HG03103 (cell line): Measurements from ENCODE around the gene VAPB.
"Not testable (repeated sequence)": the region's sequence is repeated elsewhere in the genome, so short reads cannot be mapped to it uniquely, and the experiment has no call there.

Experiments
- ATAC-seq: cut with Tn5 transposase; IDR thresholded peaks from one replicate; pipeline ENCODE4 v1.9.1; 2021; ENCODE audit warnings: low read depth; ENCODE audit not compliant: unreplicated experiment

The VAPB gene

GRCh38 chr20:58388882-58389323 is at the start of gene VAPB:
Gene VAPB (plus strand): TSS chr20:58389229. CDS start chr20:58389460, 231 bp downstream.
- ATAC-seq = peak; percentile 92

- no peak for ATAC-seq
These were observed 49.3 kb upstream of the VAPB start for GRCh38 chr20:58339741-58340140.

- ATAC-seq = no peak
These were observed 48.9 kb upstream of the VAPB start for GRCh38 chr20:58340151-58340550.

GRCh38 chr20:58340853-58341252 is 48.2 kb upstream of the VAPB start:
- no peak for ATAC-seq

GRCh38 chr20:58342104-58342945 is 46.7 kb upstream of the VAPB start:
- ATAC-seq = no peak

GRCh38 chr20:58344741-58345140 is 44.3 kb upstream of the VAPB start:
- no peak for ATAC-seq

GRCh38 chr20:58349570-58349969 is 39.5 kb upstream of the VAPB start:
- ATAC-seq = no peak

GRCh38 chr20:58352468-58352867 is 36.6 kb upstream of the VAPB start:
- ATAC-seq = no peak

GRCh38 chr20:58359441-58359840 is 29.6 kb upstream of the VAPB start:
- ATAC-seq = no peak

GRCh38 chr20:58360936-58361335 is 28.1 kb upstream of the VAPB start:
- ATAC-seq = no peak

GRCh38 chr20:58361481-58362205 is 27.4 kb upstream of the VAPB start:
- ATAC-seq = no peak

GRCh38 chr20:58362206-58362516 is 26.9 kb upstream of the VAPB start:
- ATAC-seq = no peak

- no peak for ATAC-seq
These were observed 26.1 kb upstream of the VAPB start for GRCh38 chr20:58362970-58363369.

GRCh38 chr20:58366866-58367265 is 22.2 kb upstream of the VAPB start:
- ATAC-seq = no peak

- no peak for ATAC-seq
These were observed 16.2 kb upstream of the VAPB start for GRCh38 chr20:58372806-58373205.

GRCh38 chr20:58373296-58373695 is 15.7 kb upstream of the VAPB start:
- ATAC-seq = not testable (repeated sequence)

GRCh38 chr20:58374027-58374850 is 14.8 kb upstream of the VAPB start:
- no peak for ATAC-seq

GRCh38 chr20:58374906-58375758 is 13.9 kb upstream of the VAPB start:
- ATAC-seq = no peak

- ATAC-seq = no peak
These were observed 13.2 kb upstream of the VAPB start for GRCh38 chr20:58375759-58376352.

- no peak for ATAC-seq
These were observed 12.0 kb upstream of the VAPB start for GRCh38 chr20:58377017-58377416.
